Measurements from ENCODE around the gene DCAF12. TPM values are rescaled to one million over a fixed set of nuclear protein-coding genes. Genes with fewer than 3 reads are reported as not detected.

DCAF12 gene
- total and polyA plus RNA-seq, 8 donors: 30.4 to 70.9 (median 65.0) TPM

- no peaks in the 10 kb centered on the region for H3K36me3 ChIP-seq
- H3K27me3 ChIP-seq: no peaks in the 10 kb centered on the region
- peak overlapping the region in 1 of 2 donors; percentile 79 for H3K27ac ChIP-seq
- intact Hi-C loops (cut with DNase I): no loop called here
- DNase-seq: peak in 1 of 4 donors; percentile 49
- H3K4me1 ChIP-seq: peaks cover 0 to 28% of the 10 kb centered on the region in 2 donors
- TF ChIP-seq, protein P1, sequence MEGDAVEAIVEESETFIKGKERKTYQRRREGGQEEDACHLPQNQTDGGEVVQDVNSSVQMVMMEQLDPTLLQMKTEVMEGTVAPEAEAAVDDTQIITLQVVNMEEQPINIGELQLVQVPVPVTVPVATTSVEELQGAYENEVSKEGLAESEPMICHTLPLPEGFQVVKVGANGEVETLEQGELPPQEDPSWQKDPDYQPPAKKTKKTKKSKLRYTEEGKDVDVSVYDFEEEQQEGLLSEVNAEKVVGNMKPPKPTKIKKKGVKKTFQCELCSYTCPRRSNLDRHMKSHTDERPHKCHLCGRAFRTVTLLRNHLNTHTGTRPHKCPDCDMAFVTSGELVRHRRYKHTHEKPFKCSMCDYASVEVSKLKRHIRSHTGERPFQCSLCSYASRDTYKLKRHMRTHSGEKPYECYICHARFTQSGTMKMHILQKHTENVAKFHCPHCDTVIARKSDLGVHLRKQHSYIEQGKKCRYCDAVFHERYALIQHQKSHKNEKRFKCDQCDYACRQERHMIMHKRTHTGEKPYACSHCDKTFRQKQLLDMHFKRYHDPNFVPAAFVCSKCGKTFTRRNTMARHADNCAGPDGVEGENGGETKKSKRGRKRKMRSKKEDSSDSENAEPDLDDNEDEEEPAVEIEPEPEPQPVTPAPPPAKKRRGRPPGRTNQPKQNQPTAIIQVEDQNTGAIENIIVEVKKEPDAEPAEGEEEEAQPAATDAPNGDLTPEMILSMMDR (IDR thresholded peaks at IDR 0.05): no peak
- H3K4me3 ChIP-seq: no peak overlapping the region
- H3K9me3 ChIP-seq: no peaks in the 10 kb centered on the region
- no peak for ATAC-seq
Measured at GRCh38 chr9:34170237-34170991, 43.9 kb upstream of the DCAF12 start.

DNA sequence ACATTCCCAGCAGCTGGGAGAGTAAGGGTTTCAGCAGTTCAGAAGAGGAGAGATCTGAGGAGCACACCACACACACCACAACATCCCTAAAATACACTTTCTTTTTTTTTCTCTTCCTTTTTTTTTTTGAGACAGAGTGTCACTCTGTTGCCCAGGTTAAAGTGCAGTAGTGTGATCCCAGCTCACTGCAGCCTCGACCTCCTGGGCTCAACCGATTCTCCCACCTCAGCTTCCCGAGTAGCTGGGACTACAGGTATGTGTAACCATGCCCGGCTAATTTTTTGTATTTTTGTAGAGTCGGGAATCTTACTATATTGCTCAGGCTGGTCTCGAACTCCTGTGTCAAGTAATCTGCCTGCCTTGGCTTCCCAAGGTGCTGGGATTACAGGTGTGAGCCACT lies 42.6 kb upstream of the DCAF12 start:
- Histone ChIP-seq H3K36me3 (no peaks in the 10 kb centered on the region), H3K4me1 (peaks cover 0 to 28% of the 10 kb centered on the region in 2 donors), H3K27ac (no peak overlapping the region), H3K9me3 (no peaks in the 10 kb centered on the region), H3K4me3 (no peak overlapping the region), H3K27me3 (no peaks in the 10 kb centered on the region)
- intact Hi-C loops (cut with DNase I): no loop called here
- TF ChIP-seq, protein P1 (IDR thresholded peaks at IDR 0.05): no peak
- no peak for DNase-seq
- no peak for ATAC-seq

DNA sequence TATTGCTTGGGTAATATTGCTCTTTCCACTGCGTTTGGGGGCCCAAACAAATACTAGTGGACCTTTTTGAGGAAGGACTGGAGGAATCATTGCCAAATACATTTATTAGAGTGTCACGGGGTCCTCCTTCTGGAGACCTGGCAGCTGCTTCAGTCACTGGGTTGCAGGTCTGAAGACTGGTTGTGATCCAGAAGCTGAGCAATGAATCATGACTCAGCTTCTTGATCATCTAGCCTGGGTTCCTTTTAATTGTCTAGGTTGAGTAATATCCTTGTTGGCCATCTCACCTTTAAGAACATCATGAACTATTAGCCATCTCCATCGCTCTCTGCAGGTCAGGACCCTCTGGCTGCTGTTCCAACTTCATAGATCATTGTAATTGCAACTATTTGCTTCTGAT lies 36.9 kb upstream of the DCAF12 start:
- Histone ChIP-seq H3K36me3 (no peaks in the 10 kb centered on the region), H3K9me3 (no peaks in the 10 kb centered on the region), H3K4me1 (peaks cover 0 to 14% of the 10 kb centered on the region in 2 donors), H3K27me3 (no peaks in the 10 kb centered on the region), H3K27ac (peak overlapping the region in 1 of 2 donors; percentile 37), H3K4me3 (no peak overlapping the region)
- TF ChIP-seq, protein P1 (IDR thresholded peaks at IDR 0.05): no peak
- intact Hi-C loops (cut with DNase I): no loop called here
- DNase-seq (no peak), ATAC-seq (peak; percentile 29)

DNA sequence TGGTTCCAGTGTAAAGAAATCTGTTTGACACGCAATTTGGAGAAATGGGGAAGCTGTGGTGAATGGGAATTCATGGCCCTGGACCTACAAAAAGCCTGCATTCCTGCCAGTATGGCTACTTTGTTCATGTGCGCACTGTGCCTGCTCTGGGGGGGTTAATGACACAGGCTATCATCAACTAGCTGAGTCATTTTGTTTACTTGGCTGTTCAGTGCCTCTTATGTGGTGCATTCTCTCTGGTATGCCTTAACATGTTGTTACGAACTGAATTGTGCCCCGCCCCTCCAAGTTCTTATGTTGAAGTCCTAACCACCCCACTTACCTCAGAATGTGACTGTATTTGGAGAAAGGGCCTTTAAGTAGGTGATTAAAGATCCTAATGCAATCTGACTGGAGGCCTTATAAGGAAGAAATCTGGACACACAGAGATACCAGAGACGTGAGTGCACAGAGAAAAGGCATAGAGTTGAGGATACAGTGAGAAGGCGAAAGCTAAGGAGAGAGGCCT lies 31.9 kb upstream of the DCAF12 start:
- TF ChIP-seq, protein P1 (IDR thresholded peaks at IDR 0.05): no peak
- no peaks in the 10 kb centered on the region for H3K36me3 ChIP-seq
- H3K4me3 ChIP-seq: no peak overlapping the region
- H3K9me3 ChIP-seq: no peaks in the 10 kb centered on the region
- intact Hi-C loops (cut with DNase I): no loop called here
- no peaks in the 10 kb centered on the region for H3K27me3 ChIP-seq
- DNase-seq: peak in 2 of 4 donors; percentile 66 to 69
- peak; percentile 95 for ATAC-seq
- H3K27ac ChIP-seq: peak overlapping the region; percentile 46 to 74
- H3K4me1 ChIP-seq: peaks cover 0 to 9% of the 10 kb centered on the region in 2 donors

- ATAC-seq (no peak), DNase-seq (no peak)
- Histone ChIP-seq H3K9me3 (no peaks in the 10 kb centered on the region), H3K36me3 (no peaks in the 10 kb centered on the region), H3K27ac (no peak overlapping the region), H3K4me3 (no peak overlapping the region), H3K27me3 (no peaks in the 10 kb centered on the region), H3K4me1 (peaks cover 0 to 4% of the 10 kb centered on the region in 2 donors)
- TF ChIP-seq, protein P1 (IDR thresholded peaks at IDR 0.05): no peak
- intact Hi-C loops (cut with DNase I): no loop called here
Measured at GRCh38 chr9:34157898-34158297, 31.4 kb upstream of the DCAF12 start.
